ENCODE measurements around the gene FILIP1.

FILIP1 gene

DNA sequence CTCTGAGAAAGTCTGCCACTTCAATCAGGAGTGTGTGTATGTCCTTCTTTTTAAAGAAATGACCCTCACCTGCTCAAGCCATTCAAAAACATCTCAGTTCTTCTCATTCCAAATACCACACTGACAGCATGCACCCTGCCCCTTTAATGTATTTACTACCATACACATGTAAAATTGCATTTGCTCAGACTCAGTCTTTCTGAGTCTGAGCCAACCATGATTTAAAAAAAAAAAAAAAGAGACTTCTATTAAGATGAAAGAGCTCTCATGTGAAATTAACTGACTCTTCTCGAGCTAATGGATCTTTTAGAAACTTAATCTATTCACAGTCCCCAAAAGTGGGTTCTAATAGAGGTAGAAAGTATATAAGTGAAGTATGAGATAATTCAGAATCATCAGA is 1.4 kb upstream of the FILIP1 start:
- TF ChIP-seq ZFX (IDR thresholded peaks at IDR 0.05): no peak
- TF ChIP-seq, protein P1, sequence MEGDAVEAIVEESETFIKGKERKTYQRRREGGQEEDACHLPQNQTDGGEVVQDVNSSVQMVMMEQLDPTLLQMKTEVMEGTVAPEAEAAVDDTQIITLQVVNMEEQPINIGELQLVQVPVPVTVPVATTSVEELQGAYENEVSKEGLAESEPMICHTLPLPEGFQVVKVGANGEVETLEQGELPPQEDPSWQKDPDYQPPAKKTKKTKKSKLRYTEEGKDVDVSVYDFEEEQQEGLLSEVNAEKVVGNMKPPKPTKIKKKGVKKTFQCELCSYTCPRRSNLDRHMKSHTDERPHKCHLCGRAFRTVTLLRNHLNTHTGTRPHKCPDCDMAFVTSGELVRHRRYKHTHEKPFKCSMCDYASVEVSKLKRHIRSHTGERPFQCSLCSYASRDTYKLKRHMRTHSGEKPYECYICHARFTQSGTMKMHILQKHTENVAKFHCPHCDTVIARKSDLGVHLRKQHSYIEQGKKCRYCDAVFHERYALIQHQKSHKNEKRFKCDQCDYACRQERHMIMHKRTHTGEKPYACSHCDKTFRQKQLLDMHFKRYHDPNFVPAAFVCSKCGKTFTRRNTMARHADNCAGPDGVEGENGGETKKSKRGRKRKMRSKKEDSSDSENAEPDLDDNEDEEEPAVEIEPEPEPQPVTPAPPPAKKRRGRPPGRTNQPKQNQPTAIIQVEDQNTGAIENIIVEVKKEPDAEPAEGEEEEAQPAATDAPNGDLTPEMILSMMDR (conservative IDR thresholded peaks at IDR 0.05): no peak
- H3K27ac ChIP-seq: no peak overlapping the region

DNA sequence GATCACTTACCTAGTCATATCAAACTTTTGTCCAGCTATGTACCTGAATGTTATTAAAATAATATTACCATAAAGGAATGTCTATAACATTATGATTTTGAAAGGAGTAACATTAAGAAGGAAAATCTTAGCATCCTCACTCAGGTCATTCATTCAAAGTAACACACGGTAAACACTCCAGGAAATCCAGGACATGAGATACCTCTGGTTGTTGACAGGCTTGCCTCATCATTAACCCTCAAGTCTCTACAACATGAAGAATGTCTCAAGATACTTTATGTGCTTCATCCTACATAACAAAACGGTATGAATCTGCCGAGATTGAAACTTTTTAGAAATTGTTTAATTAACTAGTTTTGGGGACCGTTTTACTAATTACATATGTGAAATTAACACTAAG is 690 bp upstream of the FILIP1 start:
- TF ChIP-seq, protein P1 (conservative IDR thresholded peaks at IDR 0.05): no peak
- TF ChIP-seq ZFX (IDR thresholded peaks at IDR 0.05): no peak
- H3K27ac ChIP-seq: no peak overlapping the region

DNA sequence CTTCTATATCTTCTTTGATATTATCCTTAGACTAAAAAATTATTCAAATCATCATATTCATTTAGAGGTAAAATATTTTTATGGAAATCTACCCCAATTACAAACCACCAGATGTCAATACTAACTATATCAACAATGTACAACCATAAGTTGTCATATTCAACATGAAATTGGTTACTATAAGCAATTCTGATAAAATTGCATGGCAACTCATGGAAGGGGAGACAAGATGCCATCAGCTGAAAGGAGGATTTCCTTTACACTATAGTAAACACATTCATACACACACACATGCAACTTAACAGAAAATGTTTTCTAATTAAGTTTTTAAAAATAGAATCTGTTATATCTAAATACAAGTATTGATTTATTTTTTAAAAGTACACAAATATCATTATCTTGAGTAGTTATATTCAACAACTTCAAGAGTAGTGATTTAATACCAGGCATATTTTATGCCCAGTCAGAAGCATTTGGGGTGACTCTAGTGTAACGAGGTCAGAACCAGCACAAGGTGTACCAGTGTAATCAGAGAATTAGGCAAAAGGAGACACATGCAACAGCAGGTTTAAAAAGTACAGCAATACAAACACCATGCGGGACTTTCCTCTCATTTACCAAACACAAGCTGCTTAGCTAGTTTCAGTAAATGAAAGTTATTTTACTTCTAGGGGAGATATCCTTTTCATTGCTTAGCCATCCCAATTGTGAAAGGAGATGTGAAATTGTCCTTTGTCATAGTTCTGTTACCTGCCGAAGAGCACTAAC is 1.0 kb downstream of the FILIP1 start:
- TF ChIP-seq, protein P1 (conservative IDR thresholded peaks at IDR 0.05): no peak
- no peak for TF ChIP-seq ZFX (IDR thresholded peaks at IDR 0.05)
- no peak overlapping the region for H3K27ac ChIP-seq

DNA sequence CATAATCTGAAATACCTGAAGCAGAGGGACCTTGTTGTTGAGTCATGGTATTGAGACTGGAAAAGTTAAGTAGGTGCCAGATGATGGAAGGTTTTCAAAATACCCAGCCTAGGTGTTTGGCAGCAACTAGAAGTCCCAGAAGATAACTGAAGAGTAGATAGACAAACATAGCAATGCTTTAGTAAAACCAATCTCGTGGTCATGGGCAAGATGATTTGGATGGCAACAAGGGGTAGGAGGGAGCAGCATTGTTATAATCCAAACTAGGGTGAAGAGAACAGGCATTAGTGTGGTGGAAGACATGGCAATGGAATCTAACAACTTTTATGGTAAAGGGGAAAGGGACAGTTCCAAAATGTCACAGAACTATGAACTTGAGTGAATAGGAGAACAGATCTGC is 2.3 kb downstream of the FILIP1 start:
- TF ChIP-seq ZFX (IDR thresholded peaks at IDR 0.05): no peak
- TF ChIP-seq, protein P1 (conservative IDR thresholded peaks at IDR 0.05): no peak
- H3K27ac ChIP-seq: no peak overlapping the region

DNA sequence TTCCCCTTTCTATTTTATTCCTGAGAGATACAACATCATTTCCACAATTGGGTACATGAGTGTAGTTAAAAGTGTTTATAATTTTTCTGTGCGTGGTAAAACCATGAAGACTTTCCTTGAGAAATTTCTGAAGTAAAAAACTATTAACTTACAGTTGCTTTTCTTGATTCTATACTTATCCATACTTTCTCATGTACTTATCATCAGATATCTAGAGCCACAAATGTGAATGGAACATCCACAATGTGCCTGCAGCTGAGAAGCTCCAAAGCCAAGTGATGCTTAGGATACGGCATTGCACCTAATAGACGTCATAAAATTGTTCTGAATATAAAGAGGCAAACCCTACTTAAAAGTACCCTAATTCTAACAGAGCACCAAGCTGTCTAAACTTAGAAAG is 2.9 kb downstream of the FILIP1 start:
- no peak for TF ChIP-seq ZFX (IDR thresholded peaks at IDR 0.05)
- no peak overlapping the region for H3K27ac ChIP-seq

DNA sequence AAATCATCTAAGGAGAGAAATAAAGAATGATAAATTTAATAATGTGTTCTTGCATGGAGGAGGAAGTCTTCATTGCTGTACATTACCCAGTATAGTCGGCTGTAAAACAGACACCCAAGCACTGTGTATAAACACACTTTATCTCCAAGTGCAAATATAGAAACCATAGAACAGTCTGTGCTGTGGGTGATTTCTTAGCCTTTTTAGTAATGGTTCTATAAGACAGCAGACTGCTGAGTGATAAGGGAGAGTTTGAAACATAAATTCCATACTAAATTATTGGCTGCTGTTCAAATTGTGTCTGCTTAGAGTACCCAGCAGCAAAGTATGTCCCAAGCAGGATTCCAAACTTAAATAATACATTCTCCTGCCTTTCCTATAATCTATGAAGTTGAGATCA is 4.6 kb downstream of the FILIP1 start:
- H3K27ac ChIP-seq: no peak overlapping the region
- TF ChIP-seq ZFX (IDR thresholded peaks at IDR 0.05): no peak
- TF ChIP-seq, protein P1 (conservative IDR thresholded peaks at IDR 0.05): no peak

DNA sequence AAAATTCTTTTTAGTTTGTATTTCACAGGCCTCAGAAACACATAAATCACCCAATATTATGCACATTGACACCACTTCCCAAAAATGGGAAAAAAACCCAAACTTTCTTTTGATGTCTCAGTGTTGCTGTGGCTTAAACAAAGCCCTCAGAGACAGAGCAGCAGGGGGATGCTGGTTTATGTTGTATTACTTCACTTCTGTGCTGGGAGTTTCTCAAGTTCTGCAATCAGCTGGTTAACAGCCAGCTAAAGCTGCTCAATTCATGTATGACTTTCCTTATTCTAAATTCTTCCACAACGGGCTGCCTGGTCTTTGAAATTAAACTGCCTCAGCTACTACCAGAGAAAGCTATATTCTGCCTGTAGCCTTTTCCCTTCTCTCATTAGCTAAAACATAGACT is 5.6 kb downstream of the FILIP1 start:
- H3K27ac ChIP-seq: no peak overlapping the region
- TF ChIP-seq, protein P1 (conservative IDR thresholded peaks at IDR 0.05): no peak
- no peak for TF ChIP-seq ZFX (IDR thresholded peaks at IDR 0.05)
